Measurements from ENCODE around the gene COPS3. TPM values are rescaled to one million over a fixed set of nuclear protein-coding genes. Genes with fewer than 3 reads are reported as not detected.

The COPS3 gene
- total and polyA plus RNA-seq, 9 of the 15 experiments (the other 6 are each of a cell fraction or from before 2014, with no cell fraction given) = 92.4 to 295 (median 167) TPM

DNA sequence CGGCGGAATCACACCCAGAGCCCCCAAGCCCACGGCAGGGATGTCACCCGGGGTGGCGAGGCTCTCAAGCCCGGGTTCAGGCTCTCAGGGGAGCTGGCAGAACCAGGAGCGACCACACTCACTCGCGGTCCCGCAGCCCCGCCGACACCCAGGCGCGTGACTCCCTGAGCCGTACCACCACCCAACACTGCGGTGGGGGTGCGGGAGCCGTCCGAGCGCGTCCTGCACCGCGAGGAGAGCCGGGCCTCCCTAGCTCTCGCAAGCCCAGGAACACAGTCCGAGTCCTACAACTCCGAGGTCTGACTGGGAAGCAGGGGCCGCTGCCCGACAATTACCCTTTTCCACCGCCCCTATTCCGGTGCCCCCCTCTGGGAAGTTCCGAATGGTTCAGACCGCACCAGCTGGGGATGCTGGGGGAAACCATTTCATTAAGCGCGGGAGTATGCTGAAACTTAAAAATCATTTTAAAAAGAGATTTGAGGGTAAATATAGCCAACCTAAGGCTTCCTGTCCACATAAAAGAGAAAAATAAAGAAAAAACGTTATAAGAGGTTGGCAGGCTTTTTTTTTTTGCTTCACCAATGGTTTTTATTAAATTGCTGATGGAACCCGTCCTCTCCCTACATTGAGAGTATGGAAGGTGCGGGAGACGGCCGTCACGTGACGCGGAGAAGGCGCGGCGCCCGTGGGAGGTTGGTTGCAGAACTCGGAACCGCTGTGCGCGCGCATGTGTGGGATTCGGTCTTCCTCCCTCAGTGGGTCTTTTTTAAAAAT lies 43.8 kb downstream of the COPS3 start, which contains the start of gene FLCN (continued):
- TF ChIP-seq VEZF1 (CRISPR knock-in tag; IDR thresholded peaks at IDR 0.05) = 0 out of 2 replicates have a peak, but pooled peaks have one; percentile 19
- TF ChIP-seq ZNF668 (CRISPR knock-in tag; IDR thresholded peaks at IDR 0.05) = no peak
- 0 out of 4 replicates have a peak, but pooled peaks of 1 of the 2 experiments have one; percentile 43 for TF ChIP-seq TRIM24 (IDR thresholded peaks at IDR 0.05)
- TF ChIP-seq SMARCA5 (IDR thresholded peaks at IDR 0.05) = no peak
- TF ChIP-seq AFF1 (IDR thresholded peaks at IDR 0.05; ENCODE audit: low read depth in 1 of 2, partially characterized antibody in 2 of 2) = peak in 1 of 2 experiments; percentile 50
- TF ChIP-seq FOXK2 (conservative IDR thresholded peaks at IDR 0.05 in 1 of 2, IDR thresholded peaks at IDR 0.05 in 1 of 2; ENCODE audit: low read depth in 2 of 2) = peak in 1 of 2 experiments; percentile 100; a peak in 2 of 4 replicates
- TF ChIP-seq, protein P1, sequence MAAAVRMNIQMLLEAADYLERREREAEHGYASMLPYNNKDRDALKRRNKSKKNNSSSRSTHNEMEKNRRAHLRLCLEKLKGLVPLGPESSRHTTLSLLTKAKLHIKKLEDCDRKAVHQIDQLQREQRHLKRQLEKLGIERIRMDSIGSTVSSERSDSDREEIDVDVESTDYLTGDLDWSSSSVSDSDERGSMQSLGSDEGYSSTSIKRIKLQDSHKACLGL (CRISPR knock-in tag; IDR thresholded peaks at IDR 0.05; ENCODE audit: borderline replicate concordance, poor library complexity, severe bottlenecking) = no peak
- peak; percentile 64 for TF ChIP-seq TBP (optimal IDR thresholded peaks at IDR 0.05; ENCODE audit: low read depth, low read length)
- TF ChIP-seq CREB5 (CRISPR knock-in tag; IDR thresholded peaks at IDR 0.05) = no peak
- TF ChIP-seq CREM (IDR thresholded peaks at IDR 0.05; ENCODE audit: low read depth) = peak; percentile 25; the same call in 1 of the 2 replicates
- TF ChIP-seq PHF21A (IDR thresholded peaks at IDR 0.05; ENCODE audit: borderline replicate concordance, low read depth) = peak; percentile 76; the same call in 1 of the 2 replicates
- no peak for TF ChIP-seq ZNF184 (CRISPR knock-in tag; IDR thresholded peaks at IDR 0.05)
- TF ChIP-seq GATAD2B (IDR thresholded peaks at IDR 0.05; ENCODE audit: borderline replicate concordance) = peak; percentile 44; the same call in 1 of the 2 replicates
- TF ChIP-seq, protein P2, sequence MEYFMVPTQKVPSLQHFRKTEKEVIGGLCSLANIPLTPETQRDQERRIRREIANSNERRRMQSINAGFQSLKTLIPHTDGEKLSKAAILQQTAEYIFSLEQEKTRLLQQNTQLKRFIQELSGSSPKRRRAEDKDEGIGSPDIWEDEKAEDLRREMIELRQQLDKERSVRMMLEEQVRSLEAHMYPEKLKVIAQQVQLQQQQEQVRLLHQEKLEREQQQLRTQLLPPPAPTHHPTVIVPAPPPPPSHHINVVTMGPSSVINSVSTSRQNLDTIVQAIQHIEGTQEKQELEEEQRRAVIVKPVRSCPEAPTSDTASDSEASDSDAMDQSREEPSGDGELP (CRISPR knock-in tag; IDR thresholded peaks at IDR 0.05; ENCODE audit: borderline replicate concordance) = peak; percentile 98
- peak; percentile 82 for TF ChIP-seq CBFA2T2 (conservative IDR thresholded peaks at IDR 0.05)
- TF ChIP-seq KAT7 (CRISPR knock-in tag; IDR thresholded peaks at IDR 0.05; ENCODE audit: borderline replicate concordance) = 0 out of 2 replicates have a peak, but pooled peaks have one; percentile 22

Measured in K562 (cell line).